Measurements from ENCODE around the gene MSI2. TPM values are rescaled to one million over a fixed set of nuclear protein-coding genes. Genes with fewer than 3 reads are reported as not detected.
A peak's percentile ranks its signal among the peaks of the same experiment; 100 is the strongest.

MSI2 gene
- total and polyA plus RNA-seq, 7 donors: 37.6 to 133 (median 87.1) TPM

GRCh38 chr17:57400648-57401047 lies 144.3 kb downstream of the MSI2 start:
- H3K4me1 ChIP-seq: peaks cover 53% of the 10 kb centered on the region
- TF ChIP-seq, protein P1, sequence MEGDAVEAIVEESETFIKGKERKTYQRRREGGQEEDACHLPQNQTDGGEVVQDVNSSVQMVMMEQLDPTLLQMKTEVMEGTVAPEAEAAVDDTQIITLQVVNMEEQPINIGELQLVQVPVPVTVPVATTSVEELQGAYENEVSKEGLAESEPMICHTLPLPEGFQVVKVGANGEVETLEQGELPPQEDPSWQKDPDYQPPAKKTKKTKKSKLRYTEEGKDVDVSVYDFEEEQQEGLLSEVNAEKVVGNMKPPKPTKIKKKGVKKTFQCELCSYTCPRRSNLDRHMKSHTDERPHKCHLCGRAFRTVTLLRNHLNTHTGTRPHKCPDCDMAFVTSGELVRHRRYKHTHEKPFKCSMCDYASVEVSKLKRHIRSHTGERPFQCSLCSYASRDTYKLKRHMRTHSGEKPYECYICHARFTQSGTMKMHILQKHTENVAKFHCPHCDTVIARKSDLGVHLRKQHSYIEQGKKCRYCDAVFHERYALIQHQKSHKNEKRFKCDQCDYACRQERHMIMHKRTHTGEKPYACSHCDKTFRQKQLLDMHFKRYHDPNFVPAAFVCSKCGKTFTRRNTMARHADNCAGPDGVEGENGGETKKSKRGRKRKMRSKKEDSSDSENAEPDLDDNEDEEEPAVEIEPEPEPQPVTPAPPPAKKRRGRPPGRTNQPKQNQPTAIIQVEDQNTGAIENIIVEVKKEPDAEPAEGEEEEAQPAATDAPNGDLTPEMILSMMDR (IDR thresholded peaks at IDR 0.05): no peak
- WGBS, 3 donors: 92 to 98% (median 94%) methylated on average over 8 of the region's 8 CpGs
- ATAC-seq: no peak
- H3K27me3 ChIP-seq (ENCODE audit: insufficient read depth in 3 of 3, low read length in 2 of 3): no peaks in the 10 kb centered on the region
- DNase-seq: no peak
- no peak overlapping the region for H3K4me3 ChIP-seq
- no peaks in the 10 kb centered on the region for H3K36me3 ChIP-seq (ENCODE audit: insufficient read depth in 1 of 2, low read depth in 1 of 2)
- no peaks in the 10 kb centered on the region for H3K9me3 ChIP-seq
- intact Hi-C loops (cut with DNase I): no loop called here
- peak overlapping the region; percentile 1 for H3K27ac ChIP-seq

GRCh38 chr17:57401556-57402488 lies 145.5 kb downstream of the MSI2 start:
- intact Hi-C loops (cut with DNase I): no loop called here
- Histone ChIP-seq H3K36me3 (ENCODE audit: insufficient read depth in 1 of 2, low read depth in 1 of 2) (no peaks in the 10 kb centered on the region), H3K27me3 (ENCODE audit: insufficient read depth in 3 of 3, low read length in 2 of 3) (no peaks in the 10 kb centered on the region), H3K4me3 (no peak overlapping the region), H3K9me3 (no peaks in the 10 kb centered on the region), H3K27ac (peak overlapping the region; percentile 50), H3K4me1 (peaks cover 53% of the 10 kb centered on the region)
- TF ChIP-seq, protein P1 (IDR thresholded peaks at IDR 0.05): peak; percentile 30
- ATAC-seq (peak; percentile 21 to 50 (median 41)), DNase-seq (no peak)
- 69 to 88% (median 71%) methylated on average over 15 of the region's 15 CpGs for WGBS, 3 donors

- Histone ChIP-seq H3K4me1 (peaks cover 60% of the 10 kb centered on the region), H3K27me3 (ENCODE audit: insufficient read depth in 3 of 3, low read length in 2 of 3) (no peaks in the 10 kb centered on the region), H3K27ac (peak overlapping the region; percentile 50), H3K4me3 (no peak overlapping the region), H3K9me3 (no peaks in the 10 kb centered on the region), H3K36me3 (ENCODE audit: insufficient read depth in 1 of 2, low read depth in 1 of 2) (no peaks in the 10 kb centered on the region)
- WGBS, 3 donors: 44 to 63% (median 46%) methylated on average over 5 of the region's 5 CpGs
- DNase-seq: no peak
- no peak for ATAC-seq
- intact Hi-C loops (cut with DNase I): no loop called here
- TF ChIP-seq, protein P1 (IDR thresholded peaks at IDR 0.05): no peak
Measured at GRCh38 chr17:57402681-57403180, 146.4 kb downstream of the MSI2 start.

- Histone ChIP-seq H3K27me3 (ENCODE audit: insufficient read depth in 3 of 3, low read length in 2 of 3) (no peaks in the 10 kb centered on the region), H3K4me3 (no peak overlapping the region), H3K27ac (peak overlapping the region; percentile 50), H3K36me3 (ENCODE audit: insufficient read depth in 1 of 2, low read depth in 1 of 2) (no peaks in the 10 kb centered on the region), H3K9me3 (no peaks in the 10 kb centered on the region), H3K4me1 (peaks cover 65% of the 10 kb centered on the region)
- no peak for ATAC-seq
- intact Hi-C loops (cut with DNase I): no loop called here
- WGBS, 3 donors: 22 to 46% (median 36%) methylated on average over 2 of the region's 2 CpGs
- TF ChIP-seq, protein P1 (IDR thresholded peaks at IDR 0.05): no peak
- DNase-seq: no peak
Measured at GRCh38 chr17:57403236-57403635, 146.9 kb downstream of the MSI2 start.

Measured in psoas muscle (tissue), 8 donors.